Measurements from ENCODE around the gene ESYT3.

DNA sequence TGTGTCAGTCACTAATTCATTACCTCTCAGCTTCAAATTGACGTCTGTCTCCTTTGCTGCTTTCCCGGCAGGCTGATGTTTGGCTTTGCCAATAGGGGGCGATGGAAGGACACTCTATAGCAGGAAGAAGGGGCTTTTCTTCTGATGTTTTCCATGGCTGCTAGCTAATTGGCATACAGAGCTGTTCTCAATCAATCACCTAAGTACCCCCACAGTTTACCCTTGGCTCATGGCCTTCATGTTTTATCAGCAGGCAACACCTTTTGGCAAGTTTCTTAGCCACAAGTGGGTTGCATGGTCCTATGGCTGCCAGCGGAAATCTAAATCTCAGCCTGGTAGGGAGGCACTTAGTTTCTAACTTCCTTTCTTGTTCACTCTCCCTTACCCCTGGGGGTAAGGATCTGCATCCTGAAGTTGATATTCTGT lies 45.0 kb downstream of the ESYT3 start:
- TF ChIP-seq EZH2 (IDR thresholded peaks at IDR 0.05; ENCODE audit: low read depth, unreplicated experiment), result no peak
- TF ChIP-seq, protein P1, sequence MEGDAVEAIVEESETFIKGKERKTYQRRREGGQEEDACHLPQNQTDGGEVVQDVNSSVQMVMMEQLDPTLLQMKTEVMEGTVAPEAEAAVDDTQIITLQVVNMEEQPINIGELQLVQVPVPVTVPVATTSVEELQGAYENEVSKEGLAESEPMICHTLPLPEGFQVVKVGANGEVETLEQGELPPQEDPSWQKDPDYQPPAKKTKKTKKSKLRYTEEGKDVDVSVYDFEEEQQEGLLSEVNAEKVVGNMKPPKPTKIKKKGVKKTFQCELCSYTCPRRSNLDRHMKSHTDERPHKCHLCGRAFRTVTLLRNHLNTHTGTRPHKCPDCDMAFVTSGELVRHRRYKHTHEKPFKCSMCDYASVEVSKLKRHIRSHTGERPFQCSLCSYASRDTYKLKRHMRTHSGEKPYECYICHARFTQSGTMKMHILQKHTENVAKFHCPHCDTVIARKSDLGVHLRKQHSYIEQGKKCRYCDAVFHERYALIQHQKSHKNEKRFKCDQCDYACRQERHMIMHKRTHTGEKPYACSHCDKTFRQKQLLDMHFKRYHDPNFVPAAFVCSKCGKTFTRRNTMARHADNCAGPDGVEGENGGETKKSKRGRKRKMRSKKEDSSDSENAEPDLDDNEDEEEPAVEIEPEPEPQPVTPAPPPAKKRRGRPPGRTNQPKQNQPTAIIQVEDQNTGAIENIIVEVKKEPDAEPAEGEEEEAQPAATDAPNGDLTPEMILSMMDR (conservative IDR thresholded peaks at IDR 0.05; ENCODE audit: low read depth in 2 of 2), result peak; percentile 86 to 97
- no peak for TF ChIP-seq POLR2AphosphoS5 (IDR thresholded peaks at IDR 0.05; ENCODE audit: low read depth)
